Fibroblast of villous mesenchyme (primary cell): ENCODE data around the gene NFKBIE. TPM values are rescaled to one million over a fixed set of nuclear protein-coding genes. Genes with fewer than 3 reads are reported as not detected.
A peak's percentile ranks its signal among the peaks of the same experiment; 100 is the strongest.

Source experiments
- DNase-seq: peaks from one replicate; pipeline ENCODE4 v3.0.0-alpha.2; 2010; ENCODE audit warnings: low read depth
- H3K4me3 ChIP-seq: 2 replicates; pipeline ENCODE4 v1.5.1; 2011; ENCODE audit warnings: low read depth, mild to moderate bottlenecking, low read length
- total RNA-seq: library from RNA; depleted of rRNA; stranded (reverse); fragments of >200 nt; gene quantifications from 2 replicates; pipeline ENCODE4 v1.2.3, GENCODE V29; 2012
- TF ChIP-seq, protein P1 (sequence below): IDR thresholded peaks from 2 replicates; pipeline ENCODE4 v1.5.1; 2012; ENCODE audit warnings: low read depth, mild to moderate bottlenecking, low read length; ENCODE audit not compliant: insufficient read depth

Gene NFKBIE
- total RNA-seq, 1 donor = 17.7 TPM

DNA sequence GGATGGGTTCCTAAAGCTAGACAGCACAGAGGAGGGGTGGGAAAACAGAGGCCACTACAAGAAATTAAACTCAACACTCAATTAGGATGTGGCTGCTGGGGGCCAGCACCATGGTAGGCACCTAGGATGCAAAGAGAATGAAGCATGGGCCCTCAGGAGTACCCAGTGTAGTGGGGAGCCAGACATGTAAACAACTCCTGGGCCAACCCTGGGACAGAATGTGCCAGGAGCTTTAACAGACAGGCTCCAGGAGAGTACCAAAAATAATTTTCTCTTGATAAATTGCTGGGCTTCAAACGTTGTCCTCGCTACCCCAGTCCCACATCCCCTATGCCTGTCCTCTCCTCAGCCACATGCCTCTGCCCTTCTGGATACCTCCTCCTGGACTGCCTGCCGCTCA is 6.6 kb upstream of the NFKBIE start:
- TF ChIP-seq, protein P1, sequence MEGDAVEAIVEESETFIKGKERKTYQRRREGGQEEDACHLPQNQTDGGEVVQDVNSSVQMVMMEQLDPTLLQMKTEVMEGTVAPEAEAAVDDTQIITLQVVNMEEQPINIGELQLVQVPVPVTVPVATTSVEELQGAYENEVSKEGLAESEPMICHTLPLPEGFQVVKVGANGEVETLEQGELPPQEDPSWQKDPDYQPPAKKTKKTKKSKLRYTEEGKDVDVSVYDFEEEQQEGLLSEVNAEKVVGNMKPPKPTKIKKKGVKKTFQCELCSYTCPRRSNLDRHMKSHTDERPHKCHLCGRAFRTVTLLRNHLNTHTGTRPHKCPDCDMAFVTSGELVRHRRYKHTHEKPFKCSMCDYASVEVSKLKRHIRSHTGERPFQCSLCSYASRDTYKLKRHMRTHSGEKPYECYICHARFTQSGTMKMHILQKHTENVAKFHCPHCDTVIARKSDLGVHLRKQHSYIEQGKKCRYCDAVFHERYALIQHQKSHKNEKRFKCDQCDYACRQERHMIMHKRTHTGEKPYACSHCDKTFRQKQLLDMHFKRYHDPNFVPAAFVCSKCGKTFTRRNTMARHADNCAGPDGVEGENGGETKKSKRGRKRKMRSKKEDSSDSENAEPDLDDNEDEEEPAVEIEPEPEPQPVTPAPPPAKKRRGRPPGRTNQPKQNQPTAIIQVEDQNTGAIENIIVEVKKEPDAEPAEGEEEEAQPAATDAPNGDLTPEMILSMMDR = no peak
- no peak for DNase-seq
- H3K4me3 ChIP-seq = no peak overlapping the region

DNA sequence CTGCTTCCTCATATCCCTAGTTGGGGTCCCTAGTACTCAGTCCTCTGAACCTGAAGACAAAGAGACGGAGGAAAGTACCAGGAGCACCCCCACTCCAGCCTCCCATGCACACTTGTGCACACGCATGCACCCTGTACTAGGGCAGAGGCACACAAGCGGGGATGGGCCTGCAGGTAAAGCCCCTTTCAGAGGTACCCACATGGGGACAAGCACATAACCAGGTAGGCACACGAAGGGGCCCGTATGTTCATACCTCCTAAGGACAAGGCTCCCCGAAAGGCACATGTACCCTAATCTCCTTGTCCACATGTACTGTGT is 6.0 kb upstream of the NFKBIE start:
- no peak for DNase-seq
- H3K4me3 ChIP-seq = no peak overlapping the region
- TF ChIP-seq, protein P1 = no peak

DNA sequence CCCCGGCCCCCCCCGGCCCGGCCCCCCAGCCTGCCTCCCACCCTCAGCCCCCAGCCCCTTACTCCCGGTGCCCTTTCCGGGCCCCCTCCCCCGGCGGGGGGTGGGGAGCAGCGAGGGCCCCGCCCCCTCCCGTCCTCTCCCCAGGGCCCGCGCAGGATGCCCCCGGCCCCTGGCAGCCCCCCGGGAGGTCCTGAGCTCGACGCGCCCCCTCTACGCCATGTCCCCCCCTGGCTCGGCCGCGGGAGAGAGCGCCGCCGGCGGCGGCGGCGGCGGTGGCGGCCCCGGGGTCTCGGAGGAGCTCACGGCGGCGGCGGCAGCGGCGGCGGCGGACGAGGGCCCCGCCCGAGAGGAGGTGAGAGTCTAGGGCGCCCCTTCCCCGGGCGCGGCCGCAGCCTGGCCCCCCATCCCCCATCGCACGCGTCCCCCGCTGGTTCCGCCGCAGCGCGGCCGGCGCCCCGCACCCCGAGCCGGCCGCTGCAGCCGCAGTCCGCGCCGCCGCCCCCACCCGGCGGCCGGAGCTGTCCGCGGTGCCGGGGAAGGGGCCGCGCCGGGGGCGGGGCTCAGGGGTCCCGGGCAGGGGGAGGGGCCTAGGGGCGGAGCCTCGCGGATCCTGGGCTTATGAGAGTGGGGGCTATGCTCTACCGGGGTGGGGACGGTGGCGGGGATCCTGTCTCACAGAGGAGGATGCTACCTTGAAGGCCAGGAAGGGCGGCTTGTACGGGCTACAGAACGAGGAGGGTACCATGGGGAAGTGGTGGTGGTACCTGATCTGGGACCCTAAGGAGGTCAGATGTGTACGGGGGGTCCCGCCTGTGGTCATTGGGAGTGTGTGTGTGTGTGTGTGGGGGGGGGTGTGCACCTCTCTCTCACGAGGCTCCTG is 5.4 kb upstream of the NFKBIE start:
- DNase-seq = no peak
- TF ChIP-seq, protein P1 = no peak
- peak overlapping the region; percentile 9 for H3K4me3 ChIP-seq

DNA sequence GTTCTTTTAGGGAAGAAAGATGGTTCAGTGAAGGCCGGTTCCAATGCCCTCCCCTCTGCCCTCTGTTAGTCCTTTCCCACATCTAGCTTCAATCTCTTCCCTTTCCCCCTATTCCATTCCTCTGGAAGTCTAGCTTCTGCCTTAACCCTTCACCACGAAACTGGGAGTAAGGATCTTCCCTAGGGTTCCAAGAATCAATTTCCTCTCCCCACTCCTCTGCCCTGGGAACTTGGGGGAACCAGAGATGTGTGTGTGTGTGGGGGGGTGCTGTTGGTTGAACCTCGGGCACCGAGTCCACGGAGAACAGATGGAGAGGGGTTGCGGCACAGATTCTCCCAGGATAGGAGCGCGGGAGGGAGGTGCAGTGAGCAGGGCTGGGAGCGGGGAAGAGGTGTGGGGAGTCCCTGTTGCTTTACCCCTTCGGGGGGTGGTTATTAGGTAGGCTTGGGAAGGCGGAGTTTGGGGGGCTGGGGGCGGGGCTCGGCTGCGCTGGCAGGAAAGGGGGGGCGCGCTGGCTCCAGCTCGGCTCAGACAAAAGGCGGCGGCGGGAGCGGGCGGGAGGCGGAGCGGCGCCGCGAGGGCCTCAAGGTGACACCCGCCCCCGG is 4.7 kb upstream of the NFKBIE start, which contains the start of gene TMEM151B:
TMEM151B (plus strand) TSS at position 530 of the 605 bp plus-strand sequence. CDS start 293 bp downstream, outside the sequence.
- TF ChIP-seq, protein P1 = no peak
- DNase-seq = no peak
- peak within 1 kb of the TSS; percentile 9 for H3K4me3 ChIP-seq

DNA sequence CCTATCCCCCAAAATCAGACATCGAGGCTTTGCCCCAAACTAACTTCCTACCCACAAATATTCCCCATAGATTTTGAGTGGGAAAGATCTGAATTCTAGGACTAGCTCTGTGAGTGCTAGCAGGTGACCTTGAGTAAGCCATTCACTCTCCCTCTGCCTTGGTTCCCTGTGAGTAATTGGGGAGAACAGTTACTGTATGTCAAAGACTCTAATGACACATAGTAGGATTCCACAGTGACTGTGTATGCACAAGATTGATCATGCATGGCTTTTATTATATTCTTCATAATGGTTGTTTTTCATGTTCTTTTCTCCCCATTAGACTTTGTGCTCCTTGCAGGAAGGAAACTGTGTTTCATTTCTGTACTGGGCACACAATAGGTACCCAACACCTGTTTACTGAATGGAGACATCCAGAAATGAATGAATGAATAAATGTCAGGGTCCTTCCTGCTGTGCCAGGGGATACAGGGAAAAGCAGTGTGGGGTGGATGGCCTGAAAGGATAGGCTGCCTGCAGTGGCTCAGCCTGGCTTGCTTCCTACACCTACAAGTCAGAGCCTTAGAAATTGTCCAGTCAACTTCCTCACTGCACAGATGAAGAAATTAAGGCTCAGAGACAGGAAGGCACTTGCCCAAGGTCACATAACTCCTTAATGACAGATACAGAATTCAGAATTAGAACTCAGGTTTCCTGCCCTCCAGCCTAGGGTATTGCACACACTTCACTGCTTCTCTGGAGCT is 4.0 kb upstream of the NFKBIE start:
- no peak for DNase-seq
- TF ChIP-seq, protein P1 = no peak
- H3K4me3 ChIP-seq = no peak overlapping the region

DNA sequence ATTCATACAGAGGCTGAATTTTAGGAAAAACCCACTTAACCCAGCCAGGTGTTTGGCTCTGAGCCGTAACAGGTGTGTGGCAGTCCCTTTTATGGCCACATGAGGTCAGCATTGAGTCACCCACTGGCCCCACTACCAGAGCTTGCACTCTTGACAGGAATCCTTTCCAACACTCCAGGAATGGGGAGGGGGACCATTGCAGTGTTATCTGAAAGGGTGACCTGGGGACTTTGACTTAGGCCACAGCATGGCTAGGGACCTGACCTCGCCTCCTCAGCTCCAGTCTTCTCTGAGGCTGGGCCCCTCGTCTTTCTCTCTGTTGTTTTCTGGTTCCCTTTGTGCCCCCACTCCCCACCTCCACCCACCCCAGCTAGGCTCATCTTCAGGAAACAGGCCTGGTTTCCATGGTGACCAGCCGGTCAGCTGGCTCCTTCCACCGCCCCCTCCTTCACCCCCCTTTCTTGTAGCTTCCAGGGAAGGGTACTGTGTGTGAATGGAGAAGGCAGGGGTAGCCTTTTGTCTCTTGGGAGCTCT is 2.8 kb upstream of the NFKBIE start:
- TF ChIP-seq, protein P1 = peak; percentile 97
- DNase-seq = peak; percentile 54
- no peak overlapping the region for H3K4me3 ChIP-seq
